ENCODE measurements around the gene SERPINB5. TPM values are rescaled to one million over a fixed set of nuclear protein-coding genes. Genes with fewer than 3 reads are reported as not detected.

Gene SERPINB5
- total RNA-seq (2022; extraction: Qiagen RNA extraction) = 0.07 to 0.17 TPM (median 0.08 TPM) in 5 replicates

GRCh38 chr18:63476668-63477067 is at the start of gene SERPINB5:
SERPINB5 (plus strand) TSS chr18:63476958; CDS start chr18:63484429, 7,471 bp downstream.

GRCh38 chr18:63542069-63542468 is 65.3 kb downstream of the SERPINB5 start, which contains the start of gene SERPINB12:
SERPINB12 (plus strand) TSS chr18:63542369; CDS start chr18:63556160, 13,791 bp downstream.

Other genes starting within 250 kb of the SERPINB5 start
- gene BCL2, start 157.2 kb upstream of the SERPINB5 start, total RNA-seq (2022; extraction: Qiagen RNA extraction) = 0.41 to 0.74 TPM (median 0.57 TPM) in 5 replicates
- 34.6 to 42.4 TPM (median 40.3 TPM) in 5 replicates for gene KDSR, start 109.8 kb upstream of the SERPINB5 start, total RNA-seq (2022; extraction: Qiagen RNA extraction)
- gene VPS4B, start 54.5 kb upstream of the SERPINB5 start, total RNA-seq (2022; extraction: Qiagen RNA extraction) = 19.5 to 24.4 TPM (median 20.8 TPM) in 5 replicates
- not detected in 5 replicates for gene SERPINB12, start 65.4 kb downstream of the SERPINB5 start, total RNA-seq (2022; extraction: Qiagen RNA extraction)
- gene SERPINB13, start 110.4 kb downstream of the SERPINB5 start, total RNA-seq (2022; extraction: Qiagen RNA extraction) = not detected in 5 replicates
- gene SERPINB4, start 167.3 kb downstream of the SERPINB5 start, total RNA-seq (2022; extraction: Qiagen RNA extraction) = 0.14 to 0.25 TPM (median 0.19 TPM) in 5 replicates
- 0.06 to 0.17 TPM (median 0.08 TPM) in 5 replicates for gene SERPINB3, start 184.9 kb downstream of the SERPINB5 start, total RNA-seq (2022; extraction: Qiagen RNA extraction)
- gene SERPINB11, start 226.0 kb downstream of the SERPINB5 start, total RNA-seq (2022; extraction: Qiagen RNA extraction) = 0.07 to 0.13 TPM (median 0.10 TPM) in 3 of 5 replicates, not detected in the others

All from A549 treated with CORT108297 at 1 μM for 4 hours (cell line).